H1 (cell line): ENCODE data around the gene ACACB.

Experiments used
- CTCF ChIP-seq, 3 experiments: IDR thresholded peaks; 1 replicate in 2 of 3; 2 replicates in 1 of 3; pipeline versions ENCODE4 v1.5.1 to v1.6.1; 2011; ENCODE audit warnings: low read length in 3 of 3, mild to moderate bottlenecking in 3 of 3, inconsistent platforms in 2 of 3, low read depth in 1 of 3, moderate library complexity in 1 of 3; ENCODE audit not compliant: insufficient read depth in 1 of 3; ENCODE audit errors: control extremely low read depth in 1 of 3
- MAX ChIP-seq: IDR thresholded peaks from 2 replicates; pipeline ENCODE4 v1.6.1; 2012; ENCODE audit warnings: inconsistent platforms
- PHF8 ChIP-seq: fragments of 200-600 bp; sonication (generic); conservative IDR thresholded peaks from 2 replicates; pipeline ENCODE4 v1.7.1; 2012; ENCODE audit warnings: low read depth, mild to moderate bottlenecking, inconsistent platforms, low read length, moderate library complexity
- SP2 ChIP-seq: IDR thresholded peaks from 2 replicates; pipeline ENCODE4 v1.6.1; 2012; ENCODE audit warnings: mild to moderate bottlenecking, low read length, inconsistent platforms
- TAF1 ChIP-seq: IDR thresholded peaks from 2 replicates; pipeline ENCODE4 v1.6.1; 2011; ENCODE audit warnings: mild to moderate bottlenecking, low read depth, low read length

GRCh38 chr12:109169686-109170085 lies 53.3 kb downstream of the ACACB start:
- TF ChIP-seq CTCF (IDR thresholded peaks at IDR 0.05; ENCODE audit: control extremely low read depth in 1 of 3, insufficient read depth in 1 of 3, low read depth in 1 of 3, low read length in 3 of 3), result no peak
- TF ChIP-seq MAX, result no peak
- TF ChIP-seq TAF1, result no peak
- no peak for TF ChIP-seq PHF8
- TF ChIP-seq SP2, result no peak
